LNCaP clone FGC (cell line): ENCODE data around the gene TMOD3.
A peak's percentile ranks its signal among the peaks of the same experiment; 100 is the strongest.

Experiments used
- DNase-seq: peaks from one replicate; pipeline ENCODE4 v3.0.0-alpha.2; 2011; ENCODE audit warnings: low read depth
- H3K4me3 ChIP-seq: 2 replicates; pipeline ENCODE4 v1.5.1; 2011; ENCODE audit warnings: mild to moderate bottlenecking, low read depth, low read length, control low read depth
- TF ChIP-seq, protein P1 (sequence below): IDR thresholded peaks from 2 replicates; pipeline ENCODE4 v1.5.1; 2012; ENCODE audit warnings: mild to moderate bottlenecking; ENCODE audit not compliant: control insufficient read depth, insufficient read depth; ENCODE audit errors: extremely low read depth

Gene TMOD3

DNA sequence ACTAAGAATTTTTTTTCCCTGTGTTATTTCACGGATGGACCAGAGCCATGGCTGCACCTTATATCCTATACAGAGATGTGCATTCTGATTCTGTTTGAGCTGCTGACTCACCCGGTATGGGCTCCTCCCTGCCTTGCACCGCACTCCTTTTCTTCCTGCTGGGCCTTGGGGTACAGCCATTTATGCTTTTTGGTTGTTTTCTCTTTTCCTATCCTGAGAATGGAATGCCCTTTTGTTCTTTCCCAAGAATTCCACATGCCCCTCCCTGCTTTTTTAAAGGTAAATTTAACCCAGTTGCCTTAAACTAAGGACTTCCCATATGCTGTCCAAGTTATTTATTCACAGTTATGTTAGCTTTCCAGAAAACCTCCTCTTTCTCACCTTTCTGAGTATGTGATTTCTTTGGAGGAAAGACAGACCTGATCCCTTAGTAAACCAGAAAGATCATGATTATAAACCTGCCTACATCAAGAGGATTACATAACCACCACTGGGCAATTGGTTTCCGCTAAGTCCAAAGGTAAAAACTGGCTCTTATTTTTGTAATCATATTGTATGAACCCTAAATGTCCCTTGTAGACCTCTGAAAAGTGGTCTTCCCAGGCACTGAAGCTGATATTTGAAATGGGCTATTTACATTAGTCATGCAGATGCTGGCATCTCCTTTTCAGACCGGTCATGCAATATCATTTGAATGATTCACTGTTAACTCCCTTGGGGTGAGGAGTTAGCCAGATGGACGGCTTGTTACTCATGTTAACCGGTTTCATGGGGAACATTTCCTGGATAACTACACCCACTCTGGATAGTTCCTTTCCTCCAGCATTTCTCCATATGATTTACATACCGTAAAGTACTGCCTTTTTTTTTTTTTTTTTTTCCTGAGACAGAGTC lies 45.5 kb downstream of the TMOD3 start:
- TF ChIP-seq, protein P1, sequence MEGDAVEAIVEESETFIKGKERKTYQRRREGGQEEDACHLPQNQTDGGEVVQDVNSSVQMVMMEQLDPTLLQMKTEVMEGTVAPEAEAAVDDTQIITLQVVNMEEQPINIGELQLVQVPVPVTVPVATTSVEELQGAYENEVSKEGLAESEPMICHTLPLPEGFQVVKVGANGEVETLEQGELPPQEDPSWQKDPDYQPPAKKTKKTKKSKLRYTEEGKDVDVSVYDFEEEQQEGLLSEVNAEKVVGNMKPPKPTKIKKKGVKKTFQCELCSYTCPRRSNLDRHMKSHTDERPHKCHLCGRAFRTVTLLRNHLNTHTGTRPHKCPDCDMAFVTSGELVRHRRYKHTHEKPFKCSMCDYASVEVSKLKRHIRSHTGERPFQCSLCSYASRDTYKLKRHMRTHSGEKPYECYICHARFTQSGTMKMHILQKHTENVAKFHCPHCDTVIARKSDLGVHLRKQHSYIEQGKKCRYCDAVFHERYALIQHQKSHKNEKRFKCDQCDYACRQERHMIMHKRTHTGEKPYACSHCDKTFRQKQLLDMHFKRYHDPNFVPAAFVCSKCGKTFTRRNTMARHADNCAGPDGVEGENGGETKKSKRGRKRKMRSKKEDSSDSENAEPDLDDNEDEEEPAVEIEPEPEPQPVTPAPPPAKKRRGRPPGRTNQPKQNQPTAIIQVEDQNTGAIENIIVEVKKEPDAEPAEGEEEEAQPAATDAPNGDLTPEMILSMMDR = no peak
- H3K4me3 ChIP-seq = no peak overlapping the region
- no peak for DNase-seq

DNA sequence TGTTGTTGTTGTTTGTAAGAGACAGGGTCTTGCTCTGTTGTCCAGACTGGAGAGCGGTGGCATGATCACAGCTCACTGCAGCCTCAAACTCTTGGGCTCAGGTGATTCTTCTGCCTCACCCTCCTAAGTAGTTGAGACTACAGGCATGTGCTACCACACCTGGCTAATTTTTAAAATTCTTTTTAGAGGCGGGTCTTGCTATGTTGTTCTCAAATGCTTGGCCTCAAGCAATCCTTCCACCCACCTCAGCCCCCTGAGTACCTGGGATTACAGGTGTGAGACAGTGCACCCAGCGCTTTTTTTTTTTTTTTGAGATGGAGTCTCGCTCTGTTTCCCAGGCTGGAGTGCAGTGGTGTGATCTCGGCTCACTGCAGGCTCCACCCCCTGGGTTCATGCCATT lies 46.7 kb downstream of the TMOD3 start:
- no peak overlapping the region for H3K4me3 ChIP-seq
- DNase-seq = no peak
- TF ChIP-seq, protein P1 = no peak

DNA sequence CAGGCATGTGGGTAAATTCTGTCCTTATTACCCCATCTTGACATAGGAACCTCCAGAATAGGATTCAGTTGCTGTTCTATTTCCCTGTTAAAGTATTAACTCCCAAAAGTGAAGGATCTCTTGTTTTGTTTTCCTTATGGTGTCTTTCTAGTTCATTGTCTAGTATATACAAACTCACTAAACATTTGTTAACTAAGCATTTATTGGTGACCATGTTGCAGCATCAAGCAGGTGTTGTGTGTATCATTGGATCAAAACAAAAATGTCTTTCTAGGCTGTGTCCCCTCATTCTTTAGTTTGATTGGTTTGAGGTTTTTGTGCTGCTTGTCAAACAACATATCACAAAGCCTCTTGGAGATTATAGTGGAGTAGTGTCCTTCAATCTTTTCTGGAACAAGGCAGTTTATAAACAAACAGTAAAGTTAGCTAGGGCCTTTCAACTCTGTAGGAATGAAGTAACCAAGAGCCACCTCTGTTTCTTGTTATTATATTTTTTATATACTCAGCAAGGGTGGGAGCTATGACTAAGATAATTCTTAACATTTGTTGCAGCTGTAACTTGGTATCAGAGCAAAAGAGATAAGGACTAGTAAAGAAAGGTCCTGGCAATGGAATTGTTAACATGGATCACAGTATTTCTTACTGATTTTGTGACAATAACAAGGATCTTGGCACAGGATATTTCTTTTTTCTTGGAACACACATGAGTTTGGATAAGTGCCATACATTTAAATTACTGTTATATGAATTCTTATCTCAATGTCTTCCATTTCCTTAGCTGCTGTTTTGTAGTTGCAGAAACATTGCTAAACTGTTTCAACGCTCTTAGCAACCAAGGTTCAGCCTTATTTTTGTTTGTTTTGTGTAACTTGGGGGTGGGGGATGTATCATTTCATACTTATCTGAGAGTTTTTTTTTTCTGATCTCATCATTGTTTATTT lies 49.3 kb downstream of the TMOD3 start:
- TF ChIP-seq, protein P1 = no peak
- peak; percentile 38 for DNase-seq
- no peak overlapping the region for H3K4me3 ChIP-seq

GRCh38 chr15:51879555-51879954 lies 50.1 kb downstream of the TMOD3 start:
- DNase-seq = no peak
- TF ChIP-seq, protein P1 = no peak
- no peak overlapping the region for H3K4me3 ChIP-seq

DNA sequence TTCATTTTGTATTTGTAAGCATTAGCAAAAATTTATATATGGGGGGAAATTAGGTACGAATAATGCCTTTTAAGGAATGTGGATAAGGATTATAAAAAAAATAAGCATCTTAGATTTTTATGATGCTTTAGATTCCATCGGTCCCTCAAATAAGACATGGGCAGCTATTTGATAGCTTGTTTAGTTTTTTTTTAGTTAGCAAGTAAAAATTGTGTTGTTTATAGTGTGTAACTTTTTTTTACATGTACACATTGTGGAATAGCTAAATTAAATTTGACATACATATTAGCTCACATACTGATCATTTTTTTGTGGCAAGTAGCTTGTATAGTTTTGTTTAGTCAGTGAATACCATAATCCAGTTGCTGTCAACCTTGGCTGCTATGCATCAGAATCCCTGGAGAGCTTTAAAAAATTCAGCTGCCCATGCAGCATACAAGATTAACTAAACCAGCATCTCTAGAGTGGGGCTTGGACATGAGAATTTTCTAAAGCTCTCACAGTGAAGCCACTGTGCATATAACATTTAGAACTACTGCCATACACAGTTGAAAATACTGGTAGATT lies 53.9 kb downstream of the TMOD3 start:
- no peak for DNase-seq
- H3K4me3 ChIP-seq = no peak overlapping the region
- TF ChIP-seq, protein P1 = no peak

- no peak for DNase-seq
- H3K4me3 ChIP-seq = no peak overlapping the region
- TF ChIP-seq, protein P1 = no peak
Measured at GRCh38 chr15:51884041-51884440, 54.6 kb downstream of the TMOD3 start.
